ENCODE measurements around the gene ABLIM2.

DNA sequence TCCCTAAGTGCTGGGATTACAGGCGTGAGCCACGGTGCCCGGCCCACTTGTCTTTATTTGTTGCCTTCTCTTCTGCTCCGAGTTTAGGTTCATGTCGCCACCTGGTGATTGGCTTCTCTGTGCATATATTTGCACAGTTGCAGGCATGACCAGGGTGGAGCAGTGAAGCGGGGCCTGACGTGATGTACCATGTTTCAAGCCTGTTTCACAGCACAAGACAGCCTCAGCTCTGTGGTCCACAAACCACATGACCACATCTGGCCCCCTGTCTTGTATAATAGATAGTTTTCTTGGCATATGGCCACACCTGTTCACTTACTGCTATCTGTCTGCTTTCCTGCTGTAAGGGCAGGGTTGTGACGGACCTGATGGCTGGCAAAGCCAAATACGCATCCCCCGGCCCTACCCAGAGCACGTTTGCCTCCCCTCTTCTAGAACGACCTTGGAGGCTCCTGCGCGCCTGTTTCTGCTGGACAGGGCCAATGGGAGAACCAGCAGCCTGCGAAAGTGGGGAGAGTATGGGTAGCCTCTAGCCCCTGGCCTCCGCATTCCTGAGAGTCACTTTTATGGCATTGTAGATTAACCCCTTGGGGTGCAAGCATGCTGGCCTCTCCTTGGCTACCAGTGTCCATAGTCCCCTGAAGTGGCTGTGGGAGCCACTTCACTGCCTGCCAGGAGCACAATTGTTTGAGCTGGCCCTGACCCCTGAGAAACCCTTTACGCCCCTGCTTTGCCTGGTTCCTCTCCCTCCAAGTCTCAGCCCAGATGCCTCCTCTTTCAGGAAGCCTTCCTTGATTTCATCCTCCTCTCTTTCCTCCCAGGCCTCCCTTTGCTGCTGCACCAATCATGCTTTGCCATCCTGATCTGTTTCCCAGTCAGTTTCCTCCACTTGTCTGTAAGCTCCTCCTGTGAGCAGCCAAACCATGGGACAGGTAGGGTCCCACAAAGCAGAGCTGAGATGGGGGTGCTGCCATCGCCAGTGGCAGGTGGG is 34.4 kb upstream of the ABLIM2 start:
- TF ChIP-seq POLR2A (IDR thresholded peaks at IDR 0.05; ENCODE audit: low read depth, low read length) (no peak), MAZ (IDR thresholded peaks at IDR 0.05; ENCODE audit: borderline replicate concordance, low read depth, low read length) (no peak), CEBPB (IDR thresholded peaks at IDR 0.05; ENCODE audit: low read depth, low read length) (no peak), BHLHE40 (IDR thresholded peaks at IDR 0.05; ENCODE audit: low read depth, low read length) (no peak), RFX5 (IDR thresholded peaks at IDR 0.05; ENCODE audit: low read depth, low read length) (no peak), MXI1 (IDR thresholded peaks at IDR 0.05; ENCODE audit: borderline replicate concordance, low read depth, low read length) (no peak), RAD21 (IDR thresholded peaks at IDR 0.05; ENCODE audit: low read length) (no peak), CHD1 (IDR thresholded peaks at IDR 0.05; ENCODE audit: low read depth, low read length) (no peak), SMC3 (IDR thresholded peaks at IDR 0.05; ENCODE audit: low read depth, low read length) (0 out of 2 replicates have a peak, but pooled peaks have one; percentile 17), MAFK (IDR thresholded peaks at IDR 0.05; ENCODE audit: low read depth, low read length) (no peak), FOS (IDR thresholded peaks at IDR 0.05; ENCODE audit: low read depth, low read length) (no peak)
- TF ChIP-seq, protein P1, sequence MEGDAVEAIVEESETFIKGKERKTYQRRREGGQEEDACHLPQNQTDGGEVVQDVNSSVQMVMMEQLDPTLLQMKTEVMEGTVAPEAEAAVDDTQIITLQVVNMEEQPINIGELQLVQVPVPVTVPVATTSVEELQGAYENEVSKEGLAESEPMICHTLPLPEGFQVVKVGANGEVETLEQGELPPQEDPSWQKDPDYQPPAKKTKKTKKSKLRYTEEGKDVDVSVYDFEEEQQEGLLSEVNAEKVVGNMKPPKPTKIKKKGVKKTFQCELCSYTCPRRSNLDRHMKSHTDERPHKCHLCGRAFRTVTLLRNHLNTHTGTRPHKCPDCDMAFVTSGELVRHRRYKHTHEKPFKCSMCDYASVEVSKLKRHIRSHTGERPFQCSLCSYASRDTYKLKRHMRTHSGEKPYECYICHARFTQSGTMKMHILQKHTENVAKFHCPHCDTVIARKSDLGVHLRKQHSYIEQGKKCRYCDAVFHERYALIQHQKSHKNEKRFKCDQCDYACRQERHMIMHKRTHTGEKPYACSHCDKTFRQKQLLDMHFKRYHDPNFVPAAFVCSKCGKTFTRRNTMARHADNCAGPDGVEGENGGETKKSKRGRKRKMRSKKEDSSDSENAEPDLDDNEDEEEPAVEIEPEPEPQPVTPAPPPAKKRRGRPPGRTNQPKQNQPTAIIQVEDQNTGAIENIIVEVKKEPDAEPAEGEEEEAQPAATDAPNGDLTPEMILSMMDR (conservative IDR thresholded peaks at IDR 0.05; ENCODE audit: low read depth, low read length), result peak; percentile 28; the same call in 1 of the 2 replicates
- TF ChIP-seq, protein P2, sequence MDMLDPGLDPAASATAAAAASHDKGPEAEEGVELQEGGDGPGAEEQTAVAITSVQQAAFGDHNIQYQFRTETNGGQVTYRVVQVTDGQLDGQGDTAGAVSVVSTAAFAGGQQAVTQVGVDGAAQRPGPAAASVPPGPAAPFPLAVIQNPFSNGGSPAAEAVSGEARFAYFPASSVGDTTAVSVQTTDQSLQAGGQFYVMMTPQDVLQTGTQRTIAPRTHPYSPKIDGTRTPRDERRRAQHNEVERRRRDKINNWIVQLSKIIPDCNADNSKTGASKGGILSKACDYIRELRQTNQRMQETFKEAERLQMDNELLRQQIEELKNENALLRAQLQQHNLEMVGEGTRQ (IDR thresholded peaks at IDR 0.05; ENCODE audit: low read depth, low read length), result no peak
